OCI-M2 (cell line): ENCODE measurements around the gene NNMT.

Source experiments
- DNase-seq: peaks from one replicate; lab custom pipeline; 2025; ENCODE audit not compliant: unreplicated experiment; lab: John Stamatoyannopoulos, UW

The NNMT gene

DNA sequence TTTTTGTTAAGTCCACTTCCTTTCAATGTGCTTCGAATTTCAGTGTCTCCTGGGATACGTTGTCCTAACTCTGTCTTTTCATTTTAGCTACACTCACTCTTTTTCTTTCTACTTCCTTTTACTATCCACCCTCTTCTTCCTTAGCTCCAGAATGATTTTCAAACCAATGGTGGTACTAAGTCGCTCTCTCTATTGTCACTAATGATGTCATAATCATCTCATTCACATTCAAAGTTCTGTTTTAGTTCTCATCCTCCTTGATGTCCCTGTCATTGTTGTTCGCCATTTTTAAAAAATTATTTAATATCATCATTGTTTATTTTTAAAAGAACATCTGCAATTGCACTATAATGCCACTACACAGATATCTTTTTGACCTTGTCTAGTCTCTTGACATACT, 47.3 kb downstream of the NNMT start:
- no peak for DNase-seq

- DNase-seq: no peak
Observed at GRCh38 chr11:114344494-114344893, 48.3 kb downstream of the NNMT start.

DNA sequence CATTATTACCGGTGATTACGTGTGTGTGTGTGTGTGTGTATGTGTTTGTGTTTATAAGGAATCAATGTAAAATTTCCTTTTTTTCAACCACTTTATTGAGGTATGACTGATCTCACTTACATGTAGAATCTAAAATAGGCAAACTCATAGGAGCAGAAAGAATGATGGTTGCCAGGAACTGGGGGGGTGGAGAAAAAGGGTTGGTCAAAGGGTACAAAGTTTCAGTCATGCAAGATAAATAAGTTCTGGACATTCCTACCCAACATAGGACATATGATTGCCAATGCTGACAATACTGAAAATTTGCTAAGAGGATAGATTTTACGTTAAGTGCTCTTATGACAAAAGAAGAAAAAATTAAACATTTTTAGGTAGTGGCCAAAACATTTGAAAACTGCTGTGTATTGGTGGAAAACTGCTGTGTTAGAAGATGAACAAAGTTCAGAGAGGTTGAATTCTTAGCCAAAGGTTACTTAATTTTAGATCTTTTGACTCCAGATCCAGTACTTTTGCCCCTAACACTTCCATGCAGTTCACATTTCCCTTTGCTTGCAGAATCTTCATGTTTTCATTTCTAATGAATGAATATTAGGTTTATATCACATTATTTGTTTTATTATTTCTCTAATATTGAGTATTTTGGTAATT, 49.5 kb downstream of the NNMT start:
- DNase-seq: no peak

GRCh38 chr11:114346709-114347141, 50.5 kb downstream of the NNMT start:
- no peak for DNase-seq

GRCh38 chr11:114348200-114349191, 52.3 kb downstream of the NNMT start:
- DNase-seq: peak; percentile 5

DNA sequence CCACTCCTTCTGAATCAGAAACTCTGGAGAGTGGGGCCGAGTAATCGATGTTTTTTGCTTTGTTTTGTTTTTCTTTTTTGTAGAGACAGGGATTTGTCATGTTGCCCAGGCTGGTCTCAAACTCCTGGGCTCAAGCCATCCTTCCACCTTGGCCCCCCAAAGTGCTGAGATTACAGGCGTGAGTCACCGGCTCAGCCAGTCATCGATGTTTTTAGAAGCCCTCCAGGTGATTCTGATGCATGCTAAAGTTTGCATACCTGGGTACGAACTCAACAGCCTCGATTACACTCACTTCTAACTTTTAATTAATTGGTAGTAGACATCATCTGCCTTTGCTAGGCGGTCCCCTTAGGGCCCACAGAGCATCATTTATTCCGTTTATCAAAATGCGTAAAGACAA, 53.8 kb downstream of the NNMT start:
- DNase-seq: no peak

GRCh38 chr11:114353443-114353842, 57.2 kb downstream of the NNMT start:
- DNase-seq: no peak

DNA sequence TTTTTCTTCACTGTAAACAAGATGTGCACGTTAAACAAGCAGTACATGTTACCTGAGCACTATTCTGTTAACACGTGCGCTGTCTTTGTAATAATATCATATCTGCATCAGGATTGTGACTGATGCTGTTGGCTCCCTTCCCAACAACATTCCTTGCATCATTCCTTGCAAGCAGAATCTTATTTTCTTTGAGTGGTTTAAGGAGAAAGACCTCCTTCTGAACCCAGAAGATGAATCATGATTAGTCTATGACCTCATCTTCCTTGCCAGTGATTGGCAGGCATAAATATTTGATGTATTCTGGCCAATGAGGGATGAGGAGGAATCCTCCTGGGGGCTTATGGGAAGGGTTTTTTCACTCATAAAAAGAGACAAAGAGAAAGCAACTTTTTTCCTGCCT, 57.9 kb downstream of the NNMT start:
- DNase-seq: no peak

- no peak for DNase-seq
Observed at GRCh38 chr11:114358716-114359115, 62.5 kb downstream of the NNMT start.

DNA sequence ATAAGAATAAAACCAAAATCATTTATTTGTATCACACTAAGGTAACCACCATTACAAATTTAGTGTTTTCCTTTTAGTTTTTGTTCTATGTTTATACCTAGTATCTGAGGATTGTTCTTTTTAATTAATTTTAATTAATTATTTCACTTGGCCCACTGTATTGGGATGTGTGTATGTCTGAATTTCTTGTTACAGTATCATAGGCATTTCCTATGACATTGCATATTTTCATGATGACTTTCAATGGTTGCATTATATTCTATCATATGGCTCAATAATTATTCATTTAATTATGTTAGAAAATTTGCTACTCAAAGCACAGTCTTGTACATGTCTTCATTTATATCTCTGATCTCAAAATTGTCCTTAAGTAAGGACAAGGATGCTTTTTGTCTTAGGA, 63.1 kb downstream of the NNMT start:
- no peak for DNase-seq

DNA sequence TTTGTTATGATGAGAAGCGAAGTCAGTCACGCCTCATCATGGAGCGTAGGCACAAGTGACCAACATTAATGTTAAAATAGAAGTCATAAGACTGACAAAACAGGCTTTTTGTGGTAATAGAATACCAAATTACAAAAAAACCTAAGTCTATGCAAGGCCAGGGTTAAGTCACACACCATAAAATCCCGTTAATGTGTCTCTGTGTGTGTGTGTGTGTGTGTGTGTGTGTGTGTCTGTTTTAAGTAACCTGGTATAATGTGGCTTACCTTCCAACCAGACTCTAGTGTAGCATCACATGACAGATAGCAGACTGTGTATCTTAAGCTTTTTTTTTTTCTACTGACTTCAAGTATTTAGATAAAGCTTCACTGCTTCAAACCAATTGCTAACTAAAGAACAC, 66.1 kb downstream of the NNMT start:
- no peak for DNase-seq

DNA sequence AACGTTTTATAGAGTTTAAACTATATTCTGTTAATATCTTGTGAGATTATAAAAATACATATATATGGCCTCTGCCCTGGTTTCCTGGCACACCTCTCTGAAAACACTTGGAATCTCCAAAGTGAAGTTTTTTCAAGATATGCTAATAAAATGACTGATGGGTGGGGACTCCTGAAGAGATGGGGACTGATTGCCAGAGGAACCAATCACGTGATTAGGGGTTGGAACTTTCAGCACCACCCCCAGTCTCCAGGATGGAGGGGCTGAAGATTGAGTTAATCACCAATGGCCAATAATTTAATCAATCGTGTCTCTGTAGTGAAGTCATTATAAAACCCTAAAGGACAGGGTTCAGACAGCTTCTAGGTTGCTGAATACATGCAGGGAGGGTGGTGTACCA, 66.8 kb downstream of the NNMT start:
- no peak for DNase-seq
